Pancreas (tissue), 10 donors: ENCODE measurements around the gene SETBP1. TPM values are rescaled to one million over a fixed set of nuclear protein-coding genes. Genes with fewer than 3 reads are reported as not detected.

ENCODE experiments used
- ATAC-seq, 4 donors: fragments of 200-7000 bp; cut with Tn5 transposase; one replicate each; pipeline versions ENCODE4 v1.8.0 to v1.9.1; 2020; ENCODE audit warnings: mild to moderate bottlenecking in 4 of 4, moderate library complexity in 4 of 4
- DNase-seq, 6 donors: peaks; one replicate each; pipeline ENCODE4 v3.0.0-alpha.2; 2020
- FAIRE-seq: peaks from 2 replicates; lab custom pipeline; 2012; peaks lifted over from hg19 to GRCh38; lab: Jason Lieb, UNC
- H3K27ac ChIP-seq, 4 donors: fragments of 200-600 bp; sonication (generic); 1 replicate in 3 of 4; 2 replicates in 1 of 4; pipeline versions ENCODE4 v1.5.0 to v1.8.0; 2020
- H3K27me3 ChIP-seq, 4 donors: fragments of 200-600 bp; one replicate each; pipeline ENCODE4 v1.8.0; 2021
- H3K36me3 ChIP-seq, 3 donors: fragments of 200-600 bp; sonication (generic) in 1 of 3; one replicate each; pipeline versions ENCODE4 v1.5.0 to v1.8.0; 2020 to 2021
- H3K4me1 ChIP-seq, 3 donors: fragments of 200-600 bp; one replicate each; pipeline ENCODE4 v1.8.0; 2021
- H3K4me3 ChIP-seq, 4 donors: fragments of 200-600 bp; sonication (generic) in 2 of 4; one replicate each; pipeline versions ENCODE4 v1.5.0 to v1.8.0; 2020 to 2021
- H3K9me3 ChIP-seq, 4 donors: fragments of 200-600 bp; one replicate each; pipeline ENCODE4 v1.8.0; 2021
- WGBS, 2 donors: extraction: QIAGEN DNeasy Blood & Tissue Kit; methylation state at CpG; one replicate each; pipeline ENCODE4 v1.1.7; 2013; 5-methylcytosine and 5-hydroxymethylcytosine counted together
- intact Hi-C, 3 donors: fragments of 100-400 bp; cut with DNase I; formaldehyde crosslinking; loops; one replicate each; pipeline versions ENCODE4 v1.11.1 to v1.14.2; 2022
- polyA plus RNA-seq, 2 donors: library from polyadenylated mRNA; stranded (reverse); fragments of 200-250 nt; gene quantifications; one replicate each; pipeline ENCODE4 v1.2.3, GENCODE V29; 2013
- total RNA-seq, 6 donors: library from RNA; stranded (reverse); fragmentation: NEBNext Ultra II Directional in 4 of 6; extraction: Animal tissue kit (Norgen Biotek cat#: 25700) in 4 of 6; gene quantifications; one replicate each; pipeline versions ENCODE4 v1.2.1 to v1.2.4, GENCODE V29; 2021 to 2023
- TF ChIP-seq, protein P1 (sequence below), 4 donors: fragments of 200-600 bp; sonication (generic) in 3 of 4; IDR thresholded peaks; one replicate each; pipeline versions ENCODE4 v1.5.0 to v1.8.0; 2021; ENCODE audit warnings: antibody characterized with exemption in 4 of 4
- donor health status: healthy with polysubstance abuse.
- donor health status: DM: no; HTN: no; CAD: no; lungs with moderate emphysema.
- donor health status: DM: no; HTN: no; CAD: no.
- donor health status: control.
- donor health status: control.
- donor health status: Bipolar disorder and iron deficiency.
- donor health status: DM: yes; HTN: yes; CAD: no.
- donor health status: DM: no; HTN: no; CAD: no.
- donor health status: DM: no; HTN: no; CAD: no.
- donor health status: DM: yes; HTN: yes; CAD: no.

SETBP1 gene
- total and polyA plus RNA-seq, 8 donors: 3.9 to 24.0 (median 18.1) TPM

GRCh38 chr18:44789710-44790109 is 109.0 kb downstream of the SETBP1 start:
- 9 to 16% methylated on average over 4 of the region's 4 CpGs for WGBS, 2 donors
- H3K4me1 ChIP-seq: peaks cover 12 to 30% (median 19%) of the 10 kb centered on the region in 3 donors
- TF ChIP-seq, protein P1, sequence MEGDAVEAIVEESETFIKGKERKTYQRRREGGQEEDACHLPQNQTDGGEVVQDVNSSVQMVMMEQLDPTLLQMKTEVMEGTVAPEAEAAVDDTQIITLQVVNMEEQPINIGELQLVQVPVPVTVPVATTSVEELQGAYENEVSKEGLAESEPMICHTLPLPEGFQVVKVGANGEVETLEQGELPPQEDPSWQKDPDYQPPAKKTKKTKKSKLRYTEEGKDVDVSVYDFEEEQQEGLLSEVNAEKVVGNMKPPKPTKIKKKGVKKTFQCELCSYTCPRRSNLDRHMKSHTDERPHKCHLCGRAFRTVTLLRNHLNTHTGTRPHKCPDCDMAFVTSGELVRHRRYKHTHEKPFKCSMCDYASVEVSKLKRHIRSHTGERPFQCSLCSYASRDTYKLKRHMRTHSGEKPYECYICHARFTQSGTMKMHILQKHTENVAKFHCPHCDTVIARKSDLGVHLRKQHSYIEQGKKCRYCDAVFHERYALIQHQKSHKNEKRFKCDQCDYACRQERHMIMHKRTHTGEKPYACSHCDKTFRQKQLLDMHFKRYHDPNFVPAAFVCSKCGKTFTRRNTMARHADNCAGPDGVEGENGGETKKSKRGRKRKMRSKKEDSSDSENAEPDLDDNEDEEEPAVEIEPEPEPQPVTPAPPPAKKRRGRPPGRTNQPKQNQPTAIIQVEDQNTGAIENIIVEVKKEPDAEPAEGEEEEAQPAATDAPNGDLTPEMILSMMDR (IDR thresholded peaks at IDR 0.05): no peak
- peak overlapping the region in 2 of 4 donors; percentile 25 to 35 for H3K27ac ChIP-seq
- no peaks in the 10 kb centered on the region for H3K9me3 ChIP-seq
- FAIRE-seq (no peak), ATAC-seq (peak; percentile 57 to 67 (median 62)), DNase-seq (no peak)
- intact Hi-C loops: no loop called here
- H3K4me3 ChIP-seq: no peak overlapping the region
- no peaks in the 10 kb centered on the region for H3K27me3 ChIP-seq
- H3K36me3 ChIP-seq: no peaks in the 10 kb centered on the region

DNA sequence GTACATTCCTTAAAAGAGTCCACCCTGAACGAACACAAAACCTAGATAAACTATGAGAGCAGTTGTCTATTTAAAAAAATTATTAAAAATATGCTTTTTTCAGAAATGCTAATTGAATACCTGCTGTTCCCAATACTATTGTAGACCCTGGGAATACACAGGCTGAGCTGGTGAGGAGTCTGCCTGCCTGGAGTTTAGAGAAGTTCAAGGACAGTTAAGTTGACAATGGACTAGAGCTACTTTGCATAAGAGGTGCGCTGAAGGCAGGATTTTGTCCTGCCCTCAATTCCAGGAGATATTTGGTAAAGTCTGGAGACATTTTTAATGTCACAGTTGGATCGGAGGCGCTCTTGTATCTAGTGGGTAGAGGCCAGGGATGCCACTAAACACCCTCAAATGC is 110.2 kb downstream of the SETBP1 start:
- H3K4me3 ChIP-seq: no peak overlapping the region
- no peak for FAIRE-seq
- H3K4me1 ChIP-seq: peaks cover 12 to 32% (median 20%) of the 10 kb centered on the region in 3 donors
- ATAC-seq: no peak
- intact Hi-C loops: no loop called here
- no peaks in the 10 kb centered on the region for H3K9me3 ChIP-seq
- DNase-seq: no peak
- H3K27me3 ChIP-seq: no peaks in the 10 kb centered on the region
- peak overlapping the region in 1 of 4 donors; percentile 25 for H3K27ac ChIP-seq
- 74 to 78% methylated on average over 4 of the region's 4 CpGs for WGBS, 2 donors
- H3K36me3 ChIP-seq: no peaks in the 10 kb centered on the region
- TF ChIP-seq, protein P1 (IDR thresholded peaks at IDR 0.05): no peak

DNA sequence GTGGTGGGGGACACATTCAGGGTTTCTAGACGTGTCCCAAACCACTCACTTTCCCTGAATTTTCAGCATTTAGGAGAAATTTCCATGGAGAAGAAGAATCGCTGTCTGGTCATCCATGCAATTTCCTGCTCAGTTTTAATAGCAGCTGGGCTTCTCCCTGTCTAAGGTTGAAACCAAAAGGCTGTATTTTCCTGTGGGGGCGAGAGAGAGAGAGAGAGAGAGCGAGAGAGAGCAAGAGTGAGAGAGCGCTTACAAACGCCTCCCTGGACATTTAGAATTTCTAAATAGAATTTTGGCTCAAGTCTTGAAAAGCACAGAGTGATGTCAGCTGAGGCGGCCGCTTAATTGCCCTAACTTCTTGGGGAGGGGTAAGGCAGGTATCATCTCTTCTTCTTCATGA is 110.8 kb downstream of the SETBP1 start:
- Histone ChIP-seq H3K36me3 (no peaks in the 10 kb centered on the region), H3K27ac (no peak overlapping the region), H3K9me3 (no peaks in the 10 kb centered on the region), H3K4me3 (no peak overlapping the region), H3K27me3 (no peaks in the 10 kb centered on the region), H3K4me1 (peaks cover 16 to 36% (median 20%) of the 10 kb centered on the region in 3 donors)
- ATAC-seq (peak in 2 of 4 donors; percentile 12 to 29), FAIRE-seq (no peak), DNase-seq (no peak)
- TF ChIP-seq, protein P1 (IDR thresholded peaks at IDR 0.05): no peak
- intact Hi-C loops: no loop called here
- WGBS, 2 donors: 89 to 90% methylated on average over 8 of the region's 8 CpGs

GRCh38 chr18:44792456-44793061 is 111.9 kb downstream of the SETBP1 start:
- no peak overlapping the region for H3K27ac ChIP-seq
- WGBS, 2 donors: 65 to 66% methylated on average over 8 of the region's 8 CpGs
- intact Hi-C loops: no loop called here
- peaks cover 20 to 39% (median 25%) of the 10 kb centered on the region in 3 donors for H3K4me1 ChIP-seq
- no peak for ATAC-seq
- DNase-seq: no peak
- TF ChIP-seq, protein P1 (IDR thresholded peaks at IDR 0.05): no peak
- H3K27me3 ChIP-seq: no peaks in the 10 kb centered on the region
- H3K9me3 ChIP-seq: no peaks in the 10 kb centered on the region
- H3K36me3 ChIP-seq: no peaks in the 10 kb centered on the region
- H3K4me3 ChIP-seq: no peak overlapping the region
- FAIRE-seq: no peak

DNA sequence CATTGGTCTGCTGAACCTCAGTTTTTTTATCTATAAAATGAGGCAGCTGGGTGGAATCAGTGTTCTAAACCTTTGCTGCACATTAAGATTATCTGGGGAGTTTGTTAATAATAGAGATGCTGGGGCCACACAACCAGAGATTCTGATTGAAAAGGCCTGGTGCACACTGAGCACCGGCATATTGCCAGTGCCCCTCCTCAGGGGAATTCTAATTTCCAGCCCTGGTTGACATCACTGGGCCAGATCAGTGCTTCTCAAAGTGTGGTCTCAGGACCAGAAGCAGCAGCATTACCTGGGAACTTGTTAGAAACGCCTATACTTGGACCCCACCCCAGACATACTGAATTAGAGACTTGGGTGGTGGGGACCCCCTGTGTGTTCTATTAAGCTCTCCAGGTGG is 112.5 kb downstream of the SETBP1 start:
- no peak for ATAC-seq
- TF ChIP-seq, protein P1 (IDR thresholded peaks at IDR 0.05): no peak
- H3K4me1 ChIP-seq: peaks cover 21 to 45% (median 31%) of the 10 kb centered on the region in 3 donors
- FAIRE-seq: no peak
- WGBS, 2 donors: 87 to 93% methylated on average over 2 of the region's 2 CpGs
- no peaks in the 10 kb centered on the region for H3K36me3 ChIP-seq
- no peaks in the 10 kb centered on the region for H3K9me3 ChIP-seq
- H3K4me3 ChIP-seq: no peak overlapping the region
- intact Hi-C loops: no loop called here
- no peak overlapping the region for H3K27ac ChIP-seq
- no peaks in the 10 kb centered on the region for H3K27me3 ChIP-seq
- no peak for DNase-seq
